ENCODE data around the gene NXT1. TPM values are rescaled to one million over a fixed set of nuclear protein-coding genes. Genes with fewer than 3 reads are reported as not detected.
A peak's percentile ranks its signal among the peaks of the same experiment; 100 is the strongest.
"Not testable (repeated sequence)": the region's sequence is repeated elsewhere in the genome, so short reads cannot be mapped to it uniquely, and the experiment has no call there.

Gene NXT1
- 36.9 and 51.1 TPM in 2 replicates for total RNA-seq (2014; rRNA removed; shearing (Covaris generic); ENCODE audit: low replicate concordance)

DNA sequence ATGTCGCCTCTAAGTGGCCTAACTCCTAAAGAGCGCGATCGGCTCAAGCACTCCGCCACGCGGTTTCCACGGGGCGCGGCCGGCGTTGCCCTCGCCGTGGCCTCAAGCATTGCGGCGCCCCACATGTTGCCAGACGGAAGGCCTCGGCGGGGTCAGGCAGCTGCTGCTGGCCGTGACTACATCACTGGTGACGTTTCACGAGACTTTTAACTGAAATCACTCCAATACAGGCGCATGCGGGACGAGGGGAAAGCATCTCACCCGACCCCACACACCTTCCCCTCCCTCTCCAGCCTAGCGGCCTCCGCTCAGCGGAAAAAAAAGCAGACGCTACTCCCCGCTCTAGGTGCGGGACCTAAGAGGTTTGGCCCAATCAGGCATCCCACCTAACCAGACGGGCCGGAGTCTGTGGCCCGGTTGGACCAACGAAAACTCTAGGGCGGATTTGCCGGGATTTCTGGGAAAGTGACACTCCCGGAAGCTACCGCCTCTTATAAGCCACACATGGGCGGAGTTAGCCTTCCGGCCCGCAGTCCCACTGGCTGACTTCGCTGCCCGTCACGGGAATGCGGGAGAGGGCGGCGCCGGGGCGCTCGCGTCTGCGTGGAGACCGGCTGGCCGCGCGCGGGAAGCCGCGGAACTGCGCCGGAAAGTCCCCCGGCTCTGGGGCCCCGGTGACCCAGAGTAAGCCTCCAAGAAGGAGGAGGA, at the start of gene NXT1:
NXT1 (plus strand) TSS at position 596 of the 708 bp plus-strand sequence. CDS start 3,251 bp downstream, outside the sequence.
- no peaks in the 10 kb centered on the region for H3K9me2 ChIP-seq (replicated peaks; ENCODE audit: insufficient read depth, low read length)
- H4K20me1 ChIP-seq (ENCODE audit: insufficient read depth, low read depth, low read length), result peaks cover 25% of the 10 kb centered on the region
- no peaks in the 10 kb centered on the region for H3K27me3 ChIP-seq (ENCODE audit: low read length)
- H3K36me3 ChIP-seq (ENCODE audit: insufficient read depth, low read length), result no peaks in the 10 kb centered on the region; the same call in 1 of the 2 replicates
- H2AFZ ChIP-seq (ENCODE audit: low read length), result peak within 1 kb of the TSS; percentile 93; the same call in 1 of the 2 replicates
- H3K27ac ChIP-seq (ENCODE audit: low read length), result peak within 1 kb of the TSS; percentile 91
- H3K4me2 ChIP-seq (ENCODE audit: low read depth, low read length, poor library complexity, severe bottlenecking), result peak within 1 kb of the TSS; percentile 80
- H3K9ac ChIP-seq (ENCODE audit: low read length), result peak within 1 kb of the TSS; percentile 87
- DNase-seq, result peak; percentile 99
- peak within 1 kb of the TSS; percentile 91 for H3K4me3 ChIP-seq (ENCODE audit: low read length)
- H3K79me2 ChIP-seq (ENCODE audit: low read length), result peaks cover 46% of the 10 kb centered on the region
- H3K4me1 ChIP-seq (ENCODE audit: low read length), result peaks cover 47% of the 10 kb centered on the region
- no peaks in the 10 kb centered on the region for H3K9me3 ChIP-seq (ENCODE audit: low read length)

DNA sequence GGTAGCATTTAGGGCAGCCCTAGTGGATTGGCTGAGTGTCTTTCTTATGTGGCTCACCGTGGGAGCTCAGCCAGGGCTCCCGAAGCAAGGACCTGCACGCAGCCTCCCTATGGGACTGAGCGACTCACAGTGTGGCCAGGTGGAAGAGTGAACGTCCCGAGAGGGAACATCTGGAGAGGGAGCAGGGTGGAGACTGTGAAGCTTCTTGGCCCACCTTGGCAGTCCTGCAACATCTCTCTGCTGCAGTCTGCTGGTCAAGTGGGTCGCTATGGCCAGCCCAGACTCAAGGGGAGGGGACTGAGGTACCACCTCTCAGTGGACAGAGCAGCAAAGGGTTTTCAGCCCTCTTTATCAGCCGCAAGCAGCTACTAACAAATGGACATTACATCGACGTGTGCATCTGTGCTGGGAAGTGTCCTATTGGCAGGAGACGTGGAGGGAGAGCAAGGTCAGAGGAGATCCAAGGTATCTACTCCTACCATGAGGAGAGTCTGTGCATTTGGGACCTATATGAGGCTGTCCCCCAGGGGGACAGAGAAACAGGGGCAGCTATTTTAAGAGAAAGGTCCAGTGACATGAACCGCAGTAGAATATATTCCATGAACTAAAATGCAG, 49.0 kb upstream of the NXT1 start:
- Histone ChIP-seq H3K9ac (ENCODE audit: low read length) (no peak overlapping the region), H3K9me3 (ENCODE audit: low read length) (no peaks in the 10 kb centered on the region)

DNA sequence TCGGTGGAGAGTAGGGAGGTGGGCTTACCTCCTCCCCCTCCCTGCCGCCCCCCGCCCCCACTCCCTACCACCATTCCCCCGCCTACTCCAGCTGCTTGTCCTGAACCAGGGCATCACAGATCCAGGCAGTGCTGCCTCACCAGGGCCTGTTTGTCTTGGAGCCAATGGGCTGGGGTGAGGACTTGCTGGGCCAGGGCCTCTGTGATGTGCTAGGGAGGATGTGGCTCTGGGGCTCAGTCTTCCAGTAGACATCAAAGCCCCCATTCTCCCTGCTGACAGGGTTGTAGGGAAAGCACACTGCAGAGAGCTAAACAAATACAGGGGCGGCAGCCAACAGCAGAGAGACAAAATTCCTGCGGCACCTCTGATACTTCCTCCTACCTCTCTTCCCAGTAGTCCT, 48.2 kb upstream of the NXT1 start:
- Histone ChIP-seq H3K4me3 (ENCODE audit: low read length) (no peak overlapping the region), H3K36me3 (ENCODE audit: insufficient read depth, low read length) (no peaks in the 10 kb centered on the region), H3K27ac (ENCODE audit: low read length) (no peak overlapping the region), H3K9me2 (replicated peaks; ENCODE audit: insufficient read depth, low read length) (no peaks in the 10 kb centered on the region), H2AFZ (ENCODE audit: low read length) (no peak overlapping the region), H3K9ac (ENCODE audit: low read length) (no peak overlapping the region), H4K20me1 (ENCODE audit: insufficient read depth, low read depth, low read length) (no peaks in the 10 kb centered on the region; the same call in 1 of the 2 replicates), H3K9me3 (ENCODE audit: low read length) (no peaks in the 10 kb centered on the region), H3K27me3 (ENCODE audit: low read length) (no peaks in the 10 kb centered on the region), H3K4me2 (ENCODE audit: low read depth, low read length, poor library complexity, severe bottlenecking) (no peak overlapping the region), H3K4me1 (ENCODE audit: low read length) (peaks cover 22% of the 10 kb centered on the region), H3K79me2 (ENCODE audit: low read length) (no peaks in the 10 kb centered on the region)
- no peak for DNase-seq

More for the DNA sequence above, 49.0 kb upstream of the NXT1 start:
- DNase-seq, result no peak
- no peaks in the 10 kb centered on the region for H3K36me3 ChIP-seq (ENCODE audit: insufficient read depth, low read length)
- no peak overlapping the region for H3K27ac ChIP-seq (ENCODE audit: low read length)
- no peaks in the 10 kb centered on the region for H3K9me2 ChIP-seq (replicated peaks; ENCODE audit: insufficient read depth, low read length)
- H3K4me3 ChIP-seq (ENCODE audit: low read length), result no peak overlapping the region
- no peaks in the 10 kb centered on the region; the same call in 1 of the 2 replicates for H4K20me1 ChIP-seq (ENCODE audit: insufficient read depth, low read depth, low read length)
- no peak overlapping the region for H3K4me2 ChIP-seq (ENCODE audit: low read depth, low read length, poor library complexity, severe bottlenecking)
- no peaks in the 10 kb centered on the region for H3K79me2 ChIP-seq (ENCODE audit: low read length)
- H3K4me1 ChIP-seq (ENCODE audit: low read length), result peaks cover 22% of the 10 kb centered on the region
- no peak overlapping the region for H2AFZ ChIP-seq (ENCODE audit: low read length)
- no peaks in the 10 kb centered on the region for H3K27me3 ChIP-seq (ENCODE audit: low read length)

DNA sequence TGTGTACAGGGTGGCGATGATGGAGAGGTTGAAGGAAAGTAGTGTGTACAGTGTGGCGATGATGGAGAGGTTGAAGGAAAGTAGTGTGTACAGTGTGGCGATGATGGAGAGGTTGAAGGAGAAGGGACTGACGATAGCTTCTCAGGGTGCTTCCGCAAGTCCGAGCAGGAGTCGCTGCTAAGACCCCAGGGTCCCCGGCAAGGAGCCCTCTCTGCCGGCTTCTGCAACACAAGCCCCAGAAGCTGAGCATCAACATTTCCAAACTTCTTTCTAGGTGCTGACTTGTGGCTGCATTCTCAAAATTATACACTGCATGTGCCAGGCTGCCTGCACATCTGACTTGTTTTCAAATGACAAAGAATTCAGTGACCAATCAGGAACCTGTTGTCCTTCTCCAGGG, 47.8 kb upstream of the NXT1 start:
- H2AFZ ChIP-seq (ENCODE audit: low read length), result no peak overlapping the region
- no peak overlapping the region for H3K27ac ChIP-seq (ENCODE audit: low read length)
- H3K4me3 ChIP-seq (ENCODE audit: low read length), result no peak overlapping the region
- H3K79me2 ChIP-seq (ENCODE audit: low read length), result no peaks in the 10 kb centered on the region
- no peak for DNase-seq
- no peaks in the 10 kb centered on the region; the same call in 1 of the 2 replicates for H4K20me1 ChIP-seq (ENCODE audit: insufficient read depth, low read depth, low read length)
- H3K4me2 ChIP-seq (ENCODE audit: low read depth, low read length, poor library complexity, severe bottlenecking), result no peak overlapping the region
- no peak overlapping the region for H3K9ac ChIP-seq (ENCODE audit: low read length)
- no peaks in the 10 kb centered on the region for H3K9me3 ChIP-seq (ENCODE audit: low read length)
- H3K4me1 ChIP-seq (ENCODE audit: low read length), result peaks cover 22% of the 10 kb centered on the region
- no peaks in the 10 kb centered on the region for H3K27me3 ChIP-seq (ENCODE audit: low read length)
- no peaks in the 10 kb centered on the region for H3K36me3 ChIP-seq (ENCODE audit: insufficient read depth, low read length)
- no peaks in the 10 kb centered on the region for H3K9me2 ChIP-seq (replicated peaks; ENCODE audit: insufficient read depth, low read length)

DNA sequence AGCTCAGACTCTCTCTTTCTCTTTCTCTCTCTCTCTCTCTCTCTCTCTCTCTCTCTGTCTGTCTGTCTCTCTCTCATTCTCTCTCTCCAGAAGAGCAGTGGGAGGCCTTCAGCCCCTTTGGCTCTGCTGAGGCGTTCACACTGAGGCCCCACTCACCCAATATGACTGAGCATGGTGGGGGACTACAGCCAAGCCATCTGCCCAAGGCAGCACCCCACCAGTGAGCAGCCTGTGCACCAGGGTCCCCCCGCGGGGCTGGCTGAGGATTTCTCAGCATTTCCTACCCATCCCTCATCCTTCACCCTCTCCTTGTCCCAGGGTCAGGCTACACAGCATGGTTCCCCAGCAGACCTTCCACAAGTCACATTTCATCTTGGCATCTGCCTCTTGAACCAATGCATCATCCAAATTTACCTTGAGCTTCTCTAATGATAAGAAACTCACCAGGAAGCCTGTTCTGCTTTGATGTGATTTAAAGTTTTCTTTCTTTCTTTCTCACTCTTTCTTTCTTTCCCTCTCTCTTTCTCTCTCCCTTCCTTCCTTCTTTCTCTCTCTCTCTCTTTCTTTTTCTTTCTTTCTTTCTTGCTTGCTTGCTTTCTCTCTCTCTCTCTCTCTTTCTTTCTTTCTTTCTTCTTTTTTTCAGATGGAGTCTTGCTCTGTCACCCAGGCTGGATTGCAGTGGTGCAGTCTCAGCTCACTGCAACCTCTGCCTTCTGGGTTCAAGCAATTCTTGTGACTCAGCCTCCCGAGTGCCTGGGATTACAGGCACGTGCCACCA, 47.1 kb upstream of the NXT1 start:
- Histone ChIP-seq H3K4me3 (ENCODE audit: low read length) (no peak overlapping the region), H3K79me2 (ENCODE audit: low read length) (no peaks in the 10 kb centered on the region), H3K36me3 (ENCODE audit: insufficient read depth, low read length) (no peaks in the 10 kb centered on the region), H3K27ac (ENCODE audit: low read length) (no peak overlapping the region), H3K4me1 (ENCODE audit: low read length) (peaks cover 22% of the 10 kb centered on the region), H3K27me3 (ENCODE audit: low read length) (no peaks in the 10 kb centered on the region), H3K9me3 (ENCODE audit: low read length) (no peaks in the 10 kb centered on the region), H3K9me2 (replicated peaks; ENCODE audit: insufficient read depth, low read length) (no peaks in the 10 kb centered on the region), H3K4me2 (ENCODE audit: low read depth, low read length, poor library complexity, severe bottlenecking) (no peak overlapping the region), H4K20me1 (ENCODE audit: insufficient read depth, low read depth, low read length) (no peaks in the 10 kb centered on the region; the same call in 1 of the 2 replicates), H3K9ac (ENCODE audit: low read length) (no peak overlapping the region), H2AFZ (ENCODE audit: low read length) (no peak overlapping the region)
- no peak for DNase-seq

DNA sequence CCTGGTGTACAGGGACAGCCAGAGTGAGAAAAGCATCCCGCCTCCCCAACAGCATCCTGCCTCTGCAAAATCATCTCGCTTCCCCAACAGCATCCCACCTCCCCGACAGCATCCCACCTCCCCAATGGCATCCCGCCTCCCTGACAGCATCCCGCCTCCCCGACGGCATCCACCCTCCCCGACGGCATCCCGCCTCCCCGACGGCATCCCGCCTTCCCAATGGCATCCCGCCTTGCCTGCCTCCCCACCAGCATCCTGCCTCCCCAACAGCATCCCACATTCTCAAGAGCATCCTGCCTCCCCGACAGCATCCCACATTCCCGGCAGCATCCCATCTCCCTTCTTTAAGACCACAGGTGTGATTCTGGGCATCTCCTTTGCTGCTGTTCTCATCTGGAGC, 46.0 kb upstream of the NXT1 start:
- no peaks in the 10 kb centered on the region for H3K9me3 ChIP-seq (ENCODE audit: low read length)
- H3K9me2 ChIP-seq (replicated peaks; ENCODE audit: insufficient read depth, low read length), result no peaks in the 10 kb centered on the region
- peaks cover 12% of the 10 kb centered on the region for H3K4me1 ChIP-seq (ENCODE audit: low read length)
- no peak overlapping the region for H3K4me2 ChIP-seq (ENCODE audit: low read depth, low read length, poor library complexity, severe bottlenecking)
- H2AFZ ChIP-seq (ENCODE audit: low read length), result no peak overlapping the region
- H4K20me1 ChIP-seq (ENCODE audit: insufficient read depth, low read depth, low read length), result no peaks in the 10 kb centered on the region; the same call in 1 of the 2 replicates
- no peaks in the 10 kb centered on the region for H3K27me3 ChIP-seq (ENCODE audit: low read length)
- H3K9ac ChIP-seq (ENCODE audit: low read length), result no peak overlapping the region
- H3K27ac ChIP-seq (ENCODE audit: low read length), result no peak overlapping the region
- DNase-seq, result no peak
- H3K4me3 ChIP-seq (ENCODE audit: low read length), result no peak overlapping the region
- no peaks in the 10 kb centered on the region for H3K36me3 ChIP-seq (ENCODE audit: insufficient read depth, low read length)
- no peaks in the 10 kb centered on the region for H3K79me2 ChIP-seq (ENCODE audit: low read length)

DNA sequence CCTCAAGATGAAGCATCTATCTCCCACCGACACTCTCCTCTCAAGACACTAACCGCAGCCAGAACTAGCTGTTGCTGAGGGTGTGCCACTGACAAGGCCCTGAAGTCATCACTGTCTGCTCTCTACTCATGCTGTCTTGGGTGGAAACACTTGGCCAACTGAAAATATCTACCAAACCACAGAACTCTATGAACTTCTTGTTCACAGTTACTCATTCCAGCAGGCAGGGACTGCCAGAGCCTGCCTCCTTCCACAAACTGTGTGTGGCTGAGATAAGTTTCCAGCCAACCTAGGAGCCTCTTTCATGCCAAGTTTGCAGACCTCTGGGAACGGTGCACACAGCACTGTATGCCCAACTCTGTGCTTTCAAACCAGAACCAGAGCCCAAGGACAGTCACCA, 45.5 kb upstream of the NXT1 start:
- no peaks in the 10 kb centered on the region for H3K79me2 ChIP-seq (ENCODE audit: low read length)
- H3K4me3 ChIP-seq (ENCODE audit: low read length), result no peak overlapping the region
- H3K4me1 ChIP-seq (ENCODE audit: low read length), result peaks cover 7% of the 10 kb centered on the region
- no peak overlapping the region for H3K9ac ChIP-seq (ENCODE audit: low read length)
- no peak overlapping the region for H2AFZ ChIP-seq (ENCODE audit: low read length)
- no peak overlapping the region for H3K4me2 ChIP-seq (ENCODE audit: low read depth, low read length, poor library complexity, severe bottlenecking)
- no peaks in the 10 kb centered on the region for H3K36me3 ChIP-seq (ENCODE audit: insufficient read depth, low read length)
- H3K27me3 ChIP-seq (ENCODE audit: low read length), result no peaks in the 10 kb centered on the region
- H3K9me3 ChIP-seq (ENCODE audit: low read length), result no peaks in the 10 kb centered on the region
- DNase-seq, result no peak
- no peaks in the 10 kb centered on the region; the same call in 1 of the 2 replicates for H4K20me1 ChIP-seq (ENCODE audit: insufficient read depth, low read depth, low read length)
- H3K27ac ChIP-seq (ENCODE audit: low read length), result no peak overlapping the region
- H3K9me2 ChIP-seq (replicated peaks; ENCODE audit: insufficient read depth, low read length), result no peaks in the 10 kb centered on the region

DNA sequence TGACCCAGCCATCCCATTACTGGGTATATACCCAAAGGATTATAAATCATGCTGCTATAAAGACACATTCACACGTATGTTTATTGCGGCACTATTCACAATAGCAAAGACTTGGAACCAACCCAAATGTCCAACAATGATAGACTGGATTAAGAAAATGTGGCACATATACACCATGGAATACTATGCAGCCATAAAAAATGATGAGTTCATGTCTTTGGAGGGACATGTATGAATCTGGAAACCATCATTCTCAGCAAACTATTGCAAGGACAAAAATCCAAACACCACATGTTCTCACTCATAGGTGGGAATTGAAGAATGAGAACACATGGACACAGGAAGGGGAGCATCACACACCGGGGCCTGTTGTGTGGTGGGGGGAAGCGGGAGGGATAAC, 43.2 kb upstream of the NXT1 start:
- H3K4me3 ChIP-seq (ENCODE audit: low read length); H3K4me1 ChIP-seq (ENCODE audit: low read length); H3K27ac ChIP-seq (ENCODE audit: low read length); H2AFZ ChIP-seq (ENCODE audit: low read length); H3K36me3 ChIP-seq (ENCODE audit: insufficient read depth, low read length); DNase-seq; H3K4me2 ChIP-seq (ENCODE audit: low read depth, low read length, poor library complexity, severe bottlenecking); H3K9me3 ChIP-seq (ENCODE audit: low read length); H3K27me3 ChIP-seq (ENCODE audit: low read length); H3K9ac ChIP-seq (ENCODE audit: low read length); H3K9me2 ChIP-seq (replicated peaks; ENCODE audit: insufficient read depth, low read length); H4K20me1 ChIP-seq (ENCODE audit: insufficient read depth, low read depth, low read length); H3K79me2 ChIP-seq (ENCODE audit: low read length): not testable (repeated sequence)
